Psoas muscle (tissue), 8 donors: ENCODE data around the gene JPH2. TPM values are rescaled to one million over a fixed set of nuclear protein-coding genes. Genes with fewer than 3 reads are reported as not detected.

ENCODE experiments used
- ATAC-seq, 4 donors: fragments of 200-7000 bp; cut with Tn5 transposase; one replicate each; pipeline ENCODE4 v1.9.1; 2020; ENCODE audit warnings: moderate library complexity in 3 of 4, mild to moderate bottlenecking in 2 of 4
- DNase-seq, 2 donors: peaks; one replicate each; pipeline ENCODE4 v3.0.0-alpha.2; 2020
- H3K27ac ChIP-seq: fragments of 200-600 bp; one replicate; pipeline ENCODE4 v1.8.0; 2022
- H3K27me3 ChIP-seq, 3 donors: fragments of 200-600 bp in 1 of 3; one replicate each; pipeline versions ENCODE4 v1.6.1 to v1.8.0; 2013 to 2022; ENCODE audit warnings: low read length in 2 of 3, mild to moderate bottlenecking in 2 of 3, moderate library complexity in 1 of 3; ENCODE audit not compliant: insufficient read depth in 3 of 3
- H3K36me3 ChIP-seq, 2 donors: fragments of 200-600 bp in 1 of 2; one replicate each; pipeline versions ENCODE4 v1.6.1 to v1.8.0; 2013 to 2022; ENCODE audit warnings: low read depth in 1 of 2, mild to moderate bottlenecking in 1 of 2, moderate library complexity in 1 of 2; ENCODE audit not compliant: insufficient read depth in 1 of 2
- H3K4me1 ChIP-seq: fragments of 200-600 bp; one replicate; pipeline ENCODE4 v1.8.0; 2022
- H3K4me3 ChIP-seq: fragments of 200-600 bp; one replicate; pipeline ENCODE4 v1.8.0; 2022; ENCODE audit warnings: mild to moderate bottlenecking
- H3K9me3 ChIP-seq: fragments of 200-600 bp; one replicate; pipeline ENCODE4 v1.8.0; 2022
- CTCF ChIP-seq: fragments of 200-600 bp; IDR thresholded peaks from one replicate; pipeline ENCODE4 v1.8.0; 2022; ENCODE audit warnings: antibody characterized with exemption
- WGBS, 3 donors: extraction: QIAGEN DNeasy Blood & Tissue Kit; methylation state at CpG; one replicate each; pipeline versions ENCODE4 v1.1.6 to v1.1.7; 2013; 5-methylcytosine and 5-hydroxymethylcytosine counted together
- intact Hi-C, 2 donors: fragments of 100-400 bp; cut with DNase I; formaldehyde crosslinking; loops; one replicate each; pipeline versions ENCODE4 v1.11.0 to v1.14.2; 2022
- polyA plus RNA-seq, 3 donors: library from polyadenylated mRNA; stranded (reverse); fragments of 200-250 nt; gene quantifications; one replicate each; pipeline ENCODE4 v1.2.3, GENCODE V29; 2013
- total RNA-seq, 4 donors: library from RNA; stranded (reverse); fragmentation: NEBNext Ultra II Directional in 2 of 4; extraction: Animal tissue kit (Norgen Biotek cat#: 25700) in 2 of 4; gene quantifications; one replicate each; pipeline versions ENCODE4 v1.2.1 to v1.2.4, GENCODE V29; 2021 to 2023
- donor health status: healthy with polysubstance abuse.
- donor health status: DM: no; HTN: no; CAD: no; lungs with moderate emphysema.
- donor health status: Bipolar disorder and iron deficiency.
- donor health status: healthy.
- donor health status: DM: yes; HTN: yes; CAD: no.
- donor health status: DM: no; HTN: no; CAD: no.
- donor health status: DM: no; HTN: no; CAD: no.
- donor health status: DM: yes; HTN: yes; CAD: no.

JPH2 gene
- total and polyA plus RNA-seq, 7 donors: 13.5 to 145 (median 48.0) TPM

- no peaks in the 10 kb centered on the region for H3K27me3 ChIP-seq
- intact Hi-C loops: loop anchor here (5.0 to 10.0 kb wide), 4 partner anchors 260 to 670 kb away; partner anchors contain the start of genes TTPAL (in 1 of the 2) and YWHAB (in 1 of the 2)
- 49 to 64% (median 55%) methylated on average over 7 of the region's 7 CpGs for WGBS, 3 donors
- TF ChIP-seq CTCF: peak; percentile 74
- no peak for ATAC-seq
- DNase-seq: peak; percentile 58 to 79
- H3K4me1 ChIP-seq: peaks cover 18% of the 10 kb centered on the region
- no peak overlapping the region for H3K4me3 ChIP-seq
- H3K27ac ChIP-seq: no peak overlapping the region
- H3K36me3 ChIP-seq: peaks cover 0 to 6% of the 10 kb centered on the region in 2 donors
- H3K9me3 ChIP-seq: no peaks in the 10 kb centered on the region
Measured at GRCh38 chr20:44215125-44215524, 28.1 kb upstream of the JPH2 start.

GRCh38 chr20:44212792-44213191, 25.8 kb upstream of the JPH2 start:
- WGBS, 3 donors: 74 to 84% (median 77%) methylated on average over 4 of the region's 4 CpGs

GRCh38 chr20:44211177-44212039, 24.4 kb upstream of the JPH2 start:
- TF ChIP-seq CTCF: no peak
- Histone ChIP-seq H3K27ac (peak overlapping the region; percentile 92), H3K9me3 (no peaks in the 10 kb centered on the region), H3K4me3 (peak overlapping the region; percentile 77), H3K27me3 (no peaks in the 10 kb centered on the region), H3K4me1 (peaks cover 29% of the 10 kb centered on the region), H3K36me3 (peaks cover 0 to 2% of the 10 kb centered on the region in 2 donors)
- ATAC-seq (no peak), DNase-seq (no peak)
- intact Hi-C loops: loop anchor here (5.0 to 10.0 kb wide), 5 partner anchors 263 to 673 kb away; partner anchors contain the start of genes TTPAL (in 2 of the 2) and YWHAB (in 1 of the 2)
- WGBS, 3 donors: 8 to 10% (median 9%) methylated on average over 24 of the region's 24 CpGs

More at GRCh38 chr20:44212792-44213191, 25.8 kb upstream of the JPH2 start:
- H3K27me3 ChIP-seq: no peaks in the 10 kb centered on the region
- intact Hi-C loops: loop anchor here (5.0 to 10.0 kb wide), 5 partner anchors 262 to 672 kb away; partner anchors contain the start of genes TTPAL (in 2 of the 2) and YWHAB (in 1 of the 2)
- H3K27ac ChIP-seq: no peak overlapping the region
- no peaks in the 10 kb centered on the region for H3K36me3 ChIP-seq
- no peak for ATAC-seq
- DNase-seq: no peak
- TF ChIP-seq CTCF: no peak
- peaks cover 22% of the 10 kb centered on the region for H3K4me1 ChIP-seq
- H3K4me3 ChIP-seq: peak overlapping the region; percentile 77
- no peaks in the 10 kb centered on the region for H3K9me3 ChIP-seq

GRCh38 chr20:44210406-44211176, 23.6 kb upstream of the JPH2 start, which contains the start of gene OSER1:
Gene OSER1 (minus strand): TSS chr20:44210771. CDS start chr20:44206957, 3,814 bp downstream.
- Histone ChIP-seq H3K36me3 (peaks cover 0 to 10% of the 10 kb centered on the region in 2 donors), H3K27ac (peak within 1 kb of the TSS; percentile 92), H3K4me3 (peak within 1 kb of the TSS; percentile 77), H3K27me3 (no peaks in the 10 kb centered on the region), H3K4me1 (peaks cover 36% of the 10 kb centered on the region), H3K9me3 (no peaks in the 10 kb centered on the region)
- intact Hi-C loops: loop anchor here (5.0 to 10.0 kb wide), 5 partner anchors 264 to 674 kb away; partner anchors contain the start of genes TTPAL (in 2 of the 2) and YWHAB (in 1 of the 2)
- DNase-seq: peak; percentile 96 to 99
- ATAC-seq: peak; percentile 87 to 93 (median 88)
- WGBS, 3 donors: 0 to 1% (median 0%) methylated on average over 46 to 79 of the region's 79 CpGs
- no peak for TF ChIP-seq CTCF
